Measurements from ENCODE around the gene MIDN.

The MIDN gene

GRCh38 chr19:1220976-1221903 is 27.1 kb upstream of the MIDN start:
- DNase-seq = no peak

- DNase-seq = no peak
These were observed 26.5 kb upstream of the MIDN start for GRCh38 chr19:1221904-1222255.

- DNase-seq = no peak
These were observed 26.0 kb upstream of the MIDN start for GRCh38 chr19:1222394-1222793.

DNA sequence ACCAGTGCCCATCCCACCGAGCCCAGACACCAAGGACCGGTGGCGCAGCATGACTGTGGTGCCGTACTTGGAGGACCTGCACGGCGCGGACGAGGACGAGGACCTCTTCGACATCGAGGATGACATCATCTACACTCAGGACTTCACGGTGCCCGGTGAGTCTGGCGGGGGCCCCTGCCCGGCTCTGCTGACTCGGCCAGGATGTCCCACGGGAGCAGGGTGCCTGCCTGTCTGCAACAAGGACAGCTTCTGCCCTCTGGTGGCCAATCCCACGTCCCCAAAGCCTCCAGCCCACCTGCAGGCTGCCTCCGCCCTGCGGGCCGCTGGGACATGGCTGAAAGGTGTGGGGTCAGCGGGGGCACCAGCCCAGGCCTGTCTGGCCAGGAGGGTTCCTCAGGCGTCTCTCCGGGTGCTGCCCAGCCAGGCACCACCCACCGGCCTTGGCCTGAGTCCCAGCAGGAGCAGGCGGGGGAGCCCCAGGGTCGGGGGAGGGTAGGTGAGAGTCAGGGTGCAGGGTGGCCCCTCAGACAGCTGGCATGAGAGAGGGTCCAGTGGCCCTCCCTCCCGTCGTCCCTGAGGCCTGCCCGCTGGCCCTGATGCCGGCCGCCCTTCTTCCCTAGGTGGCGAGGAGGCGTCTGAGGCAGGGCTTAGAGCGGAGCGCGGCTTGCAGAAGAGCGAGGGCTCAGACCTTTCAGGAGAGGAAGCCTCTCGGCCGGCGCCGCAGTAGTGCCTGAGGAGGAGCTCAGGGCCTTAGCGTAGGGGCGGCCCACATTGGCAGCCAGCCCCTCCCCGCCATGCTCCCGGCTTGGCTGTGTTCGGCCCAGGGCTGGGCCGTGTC is 25.1 kb upstream of the MIDN start:
- DNase-seq = no peak

GRCh38 chr19:1224047-1224825 is 24.1 kb upstream of the MIDN start:
- DNase-seq = no peak

DNA sequence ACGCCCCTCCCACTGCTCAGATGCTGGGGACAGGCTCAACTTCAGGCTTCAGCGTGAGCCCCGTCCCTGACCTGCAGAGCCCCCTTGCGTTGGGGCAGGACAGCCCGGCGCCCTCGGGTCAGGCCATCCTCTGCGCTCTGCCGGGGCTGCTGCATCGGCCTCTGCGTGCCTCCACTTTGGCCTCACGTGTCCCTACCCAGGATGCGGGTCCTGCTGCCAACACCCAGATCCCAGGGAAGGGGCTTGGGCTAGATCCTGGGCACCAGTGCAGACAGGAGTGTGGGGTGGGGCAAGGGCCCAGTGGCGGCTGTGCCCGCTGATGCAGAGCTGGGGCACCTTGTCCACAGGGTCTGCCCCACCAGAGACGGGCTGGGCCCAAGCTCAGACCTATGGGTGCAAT is 23.5 kb upstream of the MIDN start:
- no peak for DNase-seq

DNA sequence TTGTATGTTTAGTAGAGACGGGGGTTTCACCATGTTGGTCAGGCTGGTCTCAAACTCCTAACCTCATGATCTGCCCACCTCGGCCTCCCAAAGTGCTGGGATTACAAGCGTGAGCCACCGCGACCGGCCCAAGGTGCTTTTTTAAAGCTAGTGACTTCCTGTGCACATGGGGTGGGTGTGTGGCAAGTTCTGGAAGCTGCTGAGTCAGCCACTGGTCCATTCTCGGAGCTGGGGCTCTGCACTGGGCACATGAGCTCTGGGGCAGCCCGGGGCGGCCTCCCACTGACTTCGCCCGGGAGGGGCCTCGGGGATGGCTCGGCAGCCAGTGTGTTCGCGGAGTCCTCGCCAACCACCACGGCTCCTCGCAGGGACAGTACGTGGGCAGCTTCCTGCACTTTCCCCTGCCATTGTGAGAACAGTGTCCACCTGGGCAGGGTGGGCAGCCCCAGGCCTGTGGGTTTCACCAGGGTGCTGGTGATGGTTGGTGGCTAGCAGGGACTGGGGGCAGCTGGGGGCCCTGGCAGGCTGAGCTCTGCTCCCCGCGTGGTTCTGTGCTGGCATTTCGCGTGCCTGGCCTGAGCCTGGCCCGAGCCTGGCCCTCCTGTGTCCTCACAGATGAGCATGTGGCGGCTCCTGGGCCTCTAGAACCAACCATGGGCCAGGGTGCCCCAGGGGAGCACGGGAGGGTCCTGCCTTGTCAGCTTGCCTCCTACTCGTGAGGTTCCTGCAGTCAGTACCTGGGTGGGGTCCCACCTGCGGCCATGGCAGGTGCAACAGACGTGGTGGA is 22.8 kb upstream of the MIDN start:
- no peak for DNase-seq

DNA sequence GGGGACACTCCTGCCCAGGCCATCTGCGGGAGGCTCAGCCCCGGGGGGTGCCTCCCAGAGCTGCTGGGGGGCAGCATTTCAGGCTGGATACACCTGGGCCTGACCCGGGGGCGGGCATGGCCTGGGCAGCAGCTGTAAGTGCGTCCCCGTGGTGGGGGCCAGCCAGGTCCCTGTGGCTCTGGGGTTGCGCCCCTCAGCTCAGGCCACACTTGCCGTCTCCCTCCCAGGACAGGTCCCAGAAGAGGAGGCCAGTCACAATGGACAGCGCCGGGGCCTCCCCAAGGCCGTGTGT is 22.2 kb upstream of the MIDN start:
- no peak for DNase-seq

DNA sequence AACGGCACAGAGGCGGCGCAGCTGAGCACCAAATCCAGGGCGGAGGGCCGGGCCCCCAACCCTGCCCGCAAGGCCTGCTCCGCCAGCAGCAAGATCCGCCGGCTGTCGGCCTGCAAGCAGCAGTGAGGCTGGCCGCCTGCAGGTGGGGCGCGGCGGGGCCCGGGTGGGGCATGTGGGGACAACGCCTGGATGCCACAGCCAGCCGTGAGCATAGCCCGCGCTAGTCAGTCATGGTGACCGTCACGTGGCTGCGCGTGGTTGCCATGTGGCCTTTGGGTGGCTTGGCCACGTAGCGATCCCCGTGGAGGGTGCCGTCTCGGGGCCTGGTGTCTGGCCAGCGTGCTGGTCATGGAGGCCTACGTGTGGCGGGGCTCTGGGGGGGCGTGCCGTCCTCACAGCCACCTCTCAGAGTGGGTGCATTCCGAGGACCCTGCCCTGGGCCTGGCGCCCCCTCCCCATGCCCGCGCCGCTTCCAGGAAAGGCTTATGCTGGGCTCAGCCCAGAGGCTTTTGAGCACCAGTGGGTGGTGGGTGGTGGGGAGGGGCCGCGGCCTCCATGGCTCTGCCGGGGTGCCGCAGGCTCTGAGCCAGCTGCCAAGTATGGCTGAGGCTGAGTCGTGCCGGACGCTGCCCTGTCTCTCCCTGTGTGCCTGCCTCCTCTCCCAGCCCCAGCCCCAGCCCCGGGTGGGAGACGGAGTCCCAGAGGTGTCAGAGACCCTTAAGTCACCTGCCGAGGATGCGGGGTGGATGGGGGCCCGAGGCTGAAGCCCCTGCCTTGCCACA is 21.7 kb upstream of the MIDN start:
- no peak for DNase-seq

DNA sequence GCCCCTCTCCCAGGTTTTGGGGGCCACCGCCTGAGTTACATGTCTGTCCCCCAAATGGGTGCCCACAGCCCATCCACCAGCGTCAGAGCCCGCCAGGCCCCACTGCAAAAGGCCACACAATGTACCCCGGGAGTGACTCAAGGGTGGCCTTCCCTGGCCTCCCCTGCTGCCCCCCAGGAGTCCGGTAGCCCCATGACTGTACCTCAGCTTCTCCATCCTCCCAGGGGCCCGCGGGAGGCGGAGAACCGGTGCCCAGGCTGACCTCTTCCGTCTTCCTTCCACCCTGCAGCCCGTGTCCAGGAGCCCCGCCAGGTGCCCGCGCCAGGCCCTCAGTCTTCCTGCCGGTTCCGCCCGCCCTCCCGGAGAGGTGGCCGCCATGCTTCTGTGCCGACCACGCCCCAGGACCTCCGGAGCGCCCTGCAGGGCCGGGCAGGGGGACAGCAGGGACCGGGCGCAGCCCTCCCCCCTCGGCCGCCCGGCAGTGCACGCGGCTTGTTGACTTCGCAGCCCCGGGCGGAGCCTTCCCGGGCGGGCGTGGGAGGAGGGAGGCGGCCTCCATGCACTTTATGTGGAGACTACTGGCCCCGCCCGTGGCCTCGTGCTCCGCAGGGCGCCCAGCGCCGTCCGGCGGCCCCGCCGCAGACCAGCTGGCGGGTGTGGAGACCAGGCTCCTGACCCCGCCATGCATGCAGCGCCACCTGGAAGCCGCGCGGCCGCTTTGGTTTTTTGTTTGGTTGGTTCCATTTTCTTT is 20.9 kb upstream of the MIDN start:
- DNase-seq = no peak

DNA sequence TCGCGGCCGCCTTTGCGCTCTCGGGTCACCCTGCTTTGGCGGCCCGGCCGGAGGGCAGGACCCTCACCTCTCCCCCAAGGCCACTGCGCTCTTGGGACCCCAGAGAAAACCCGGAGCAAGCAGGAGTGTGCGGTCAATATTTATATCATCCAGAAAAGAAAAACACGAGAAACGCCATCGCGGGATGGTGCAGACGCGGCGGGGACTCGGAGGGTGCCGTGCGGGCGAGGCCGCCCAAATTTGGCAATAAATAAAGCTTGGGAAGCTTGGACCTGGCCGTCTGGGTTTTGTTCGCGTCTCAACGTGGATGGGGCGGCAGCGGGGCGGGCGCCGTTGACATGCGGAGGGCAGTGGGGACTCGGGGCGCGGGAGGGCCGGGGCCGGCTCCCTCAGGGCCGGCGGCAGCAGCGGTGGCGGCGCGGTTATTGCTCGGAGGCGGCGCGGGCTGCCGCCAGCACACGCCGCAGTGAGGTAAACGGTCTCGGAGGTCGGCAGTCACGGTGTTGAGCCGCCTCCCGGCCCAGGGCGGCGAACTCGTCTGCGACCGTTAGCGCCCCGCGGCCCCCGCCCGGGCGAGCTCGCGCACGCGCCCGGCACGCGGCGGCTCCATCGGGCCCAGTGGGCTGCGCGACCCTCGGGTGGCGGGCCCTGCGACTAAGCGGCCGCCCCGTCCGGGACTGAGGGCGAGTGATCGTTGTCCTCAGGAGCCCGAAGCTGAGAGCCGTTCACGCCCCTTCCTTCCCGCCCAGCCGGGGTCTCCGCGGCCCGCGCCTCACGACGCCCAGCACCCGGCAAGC is 20.0 kb upstream of the MIDN start:
- no peak for DNase-seq

DNA sequence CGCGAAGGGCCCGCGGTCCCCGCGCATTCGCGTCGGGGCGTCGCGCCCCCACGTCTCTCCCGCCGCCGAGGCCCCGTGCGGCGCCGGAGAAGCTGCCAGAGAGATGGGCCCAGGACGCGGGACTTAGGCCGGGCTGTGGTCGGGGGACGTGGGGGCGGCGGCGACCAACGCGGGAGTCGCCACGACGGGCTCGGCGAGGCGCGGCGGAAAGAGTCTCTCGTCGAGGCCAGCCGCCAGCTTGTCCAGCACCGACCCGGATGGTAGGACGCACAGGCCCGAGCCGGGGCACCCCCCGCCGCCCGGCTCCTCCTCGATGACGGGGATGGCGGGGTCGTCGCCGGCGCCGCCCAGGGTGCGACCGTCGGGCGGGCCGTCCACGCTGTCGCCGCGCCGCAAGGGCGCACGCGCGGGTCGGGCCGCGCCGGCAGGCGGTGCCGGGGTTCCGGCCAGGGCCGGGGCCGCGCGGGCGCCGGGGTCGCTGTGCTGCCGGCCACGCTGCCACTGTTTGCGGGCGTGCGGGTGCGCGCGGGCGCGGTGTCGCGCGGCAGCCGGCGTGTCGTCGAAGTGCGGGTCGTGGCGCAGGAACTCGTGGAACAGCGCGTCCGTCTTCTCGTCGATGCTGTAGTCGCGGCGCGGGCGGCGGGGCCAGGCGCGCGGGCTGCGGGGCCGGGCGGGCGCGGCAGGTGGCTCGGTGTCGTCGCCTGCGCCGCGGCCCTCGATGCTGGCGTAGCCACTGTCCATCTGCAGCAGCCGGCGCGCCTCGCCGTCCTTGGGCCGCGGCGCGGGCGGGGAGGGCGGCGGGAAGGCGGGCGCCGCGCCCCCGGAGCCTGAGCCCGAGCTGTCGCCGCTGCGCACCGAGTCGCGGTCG is 19.1 kb upstream of the MIDN start:
- DNase-seq = no peak

DNA sequence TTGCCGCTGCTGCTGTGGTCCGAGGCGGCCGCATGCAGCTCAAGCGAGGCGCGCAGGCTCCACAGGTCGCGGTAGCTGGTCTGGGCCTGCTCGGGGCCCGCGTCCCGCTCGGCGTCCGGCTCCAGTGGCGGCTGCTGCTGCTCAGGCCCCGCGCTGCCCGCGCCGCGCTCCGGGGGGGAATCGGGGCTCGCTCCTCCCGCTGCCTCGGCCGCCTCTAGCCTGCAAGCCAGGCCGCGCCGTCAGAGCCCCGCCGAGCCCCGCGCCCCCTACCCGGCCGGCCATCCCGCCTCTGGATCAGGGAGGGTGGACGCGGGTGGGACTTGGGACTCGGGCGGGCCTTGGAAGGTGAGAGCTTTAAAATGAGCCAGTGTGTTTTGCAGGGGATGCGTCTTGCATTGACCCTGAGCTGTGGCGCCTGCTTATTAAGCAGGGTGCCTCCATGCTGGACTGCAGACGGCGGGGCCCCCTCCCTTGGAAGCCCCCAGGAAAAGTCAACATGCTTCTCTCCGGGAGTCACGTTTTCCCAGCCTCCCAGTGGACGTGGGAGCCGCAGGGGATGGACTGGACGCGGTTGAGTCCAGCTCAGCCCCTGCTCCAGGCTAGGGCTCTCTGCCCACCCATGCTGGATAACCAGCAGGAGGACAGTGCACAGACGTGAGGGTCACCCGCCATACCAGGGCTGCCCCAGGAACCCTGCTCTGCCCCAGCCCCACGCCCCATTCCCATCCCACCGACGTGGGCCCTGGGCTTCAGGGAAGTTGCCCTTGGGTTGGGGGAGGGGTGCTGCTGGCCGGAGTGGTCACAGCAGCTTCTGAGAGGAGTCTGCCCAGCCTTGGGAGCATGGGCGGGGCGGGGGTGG is 18.2 kb upstream of the MIDN start:
- DNase-seq = no peak

DNA sequence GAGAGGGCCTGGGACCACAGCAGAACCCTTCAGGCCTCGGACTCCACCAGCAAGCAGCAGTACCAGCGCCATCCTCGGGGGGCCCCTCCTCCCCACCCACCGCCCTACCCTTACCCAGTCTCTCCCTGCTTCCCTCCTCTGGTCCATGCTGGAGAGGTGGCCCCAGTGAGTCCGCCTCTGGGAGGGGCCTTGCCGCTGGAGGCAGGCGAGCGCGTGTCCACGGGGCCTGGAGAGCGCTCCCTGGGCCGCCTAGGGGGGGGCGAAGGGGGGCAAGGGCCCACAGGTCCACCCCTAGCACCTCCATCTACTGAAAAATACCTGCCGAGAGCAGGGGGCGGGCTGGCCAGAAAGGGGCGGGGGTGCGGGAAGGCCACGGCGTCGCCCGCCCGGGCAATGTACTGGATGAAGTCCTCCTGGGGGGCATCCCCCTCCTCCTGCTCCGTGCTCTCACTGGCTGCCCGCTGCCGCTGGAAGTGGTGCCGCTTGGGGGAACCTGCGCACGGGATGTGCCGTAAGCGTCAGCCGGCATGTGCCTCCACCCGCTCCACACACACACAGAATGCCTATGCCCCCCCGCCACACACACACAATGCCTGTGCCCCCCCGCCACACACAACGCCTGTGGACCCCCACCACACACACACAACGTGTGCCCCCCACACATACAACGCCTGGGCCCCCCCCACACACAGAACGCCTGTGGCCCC is 17.4 kb upstream of the MIDN start:
- DNase-seq = no peak

GRCh38 chr19:1231729-1232637 is 16.4 kb upstream of the MIDN start:
- DNase-seq = no peak

DNA sequence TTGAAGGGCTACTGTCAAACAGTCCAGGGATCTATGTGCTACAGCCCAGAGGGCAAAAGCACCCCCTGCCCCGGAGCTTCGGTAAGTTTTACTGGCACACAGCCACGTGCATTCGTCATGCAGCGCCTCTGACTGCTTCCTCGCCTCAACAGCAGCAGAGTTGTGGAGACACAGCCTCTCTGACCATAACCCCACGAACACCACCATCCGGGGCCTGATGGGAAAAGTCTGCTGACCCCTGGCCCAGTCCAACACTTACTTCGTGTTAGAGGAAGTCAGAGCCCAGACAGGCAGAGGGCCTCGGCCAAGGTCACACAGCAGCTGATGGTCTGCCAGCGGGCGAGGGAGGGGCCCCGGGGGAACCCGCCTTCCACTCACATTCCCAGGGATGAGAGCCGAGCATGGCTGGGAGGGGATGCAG is 15.7 kb upstream of the MIDN start:
- DNase-seq = no peak
